ENCODE results near the gene NR0B2.
"Not testable (repeated sequence)": the region's sequence is repeated elsewhere in the genome, so short reads cannot be mapped to it uniquely, and the experiment has no call there.

NR0B2 gene

GRCh38 chr1:26888231-26888630 is 25.5 kb downstream of the NR0B2 start:
- DNase-seq (ENCODE audit: low read depth): no peak

GRCh38 chr1:26887125-26887524 is 26.6 kb downstream of the NR0B2 start:
- peak; percentile 53 for DNase-seq (ENCODE audit: low read depth)

GRCh38 chr1:26882696-26883463 is 30.9 kb downstream of the NR0B2 start:
- no peak for DNase-seq (ENCODE audit: low read depth)

- not testable (repeated sequence) for DNase-seq (ENCODE audit: low read depth)
These were observed 32.2 kb downstream of the NR0B2 start for GRCh38 chr1:26881611-26882010.

- DNase-seq (ENCODE audit: low read depth): no peak
These were observed 34.0 kb downstream of the NR0B2 start for GRCh38 chr1:26879793-26880192.

GRCh38 chr1:26877326-26877725 is 36.4 kb downstream of the NR0B2 start:
- no peak for DNase-seq (ENCODE audit: low read depth)

GRCh38 chr1:26874896-26875295 is 38.9 kb downstream of the NR0B2 start:
- no peak for DNase-seq (ENCODE audit: low read depth)

- DNase-seq (ENCODE audit: low read depth): not testable (repeated sequence)
These were observed 40.7 kb downstream of the NR0B2 start for GRCh38 chr1:26873097-26873496.

- peak; percentile 99 for DNase-seq (ENCODE audit: low read depth)
These were observed 48.9 kb downstream of the NR0B2 start for GRCh38 chr1:26864610-26865480.

- DNase-seq (ENCODE audit: low read depth): no peak
These were observed 50.1 kb downstream of the NR0B2 start for GRCh38 chr1:26863685-26864077.

- DNase-seq (ENCODE audit: low read depth): no peak
These were observed 50.7 kb downstream of the NR0B2 start, which contains the start of gene SFN for GRCh38 chr1:26862781-26863684. Gene SFN (plus strand): TSS chr1:26863149. CDS start chr1:26863213, 64 bp downstream.

- peak; percentile 47 for DNase-seq (ENCODE audit: low read depth)
These were observed 51.8 kb downstream of the NR0B2 start for GRCh38 chr1:26861889-26862378.
